Fibroblast of upper back skin (primary cell): ENCODE measurements around the gene TSPAN32.

Experiments
- DNase-seq: peaks from one replicate; pipeline ENCODE4 v3.0.0-alpha.2; 2013

The TSPAN32 gene

GRCh38 chr11:2304506-2305139 lies 2.8 kb downstream of the TSPAN32 start:
- DNase-seq = no peak

GRCh38 chr11:2305140-2305778 lies 3.4 kb downstream of the TSPAN32 start:
- DNase-seq = peak; percentile 68

DNA sequence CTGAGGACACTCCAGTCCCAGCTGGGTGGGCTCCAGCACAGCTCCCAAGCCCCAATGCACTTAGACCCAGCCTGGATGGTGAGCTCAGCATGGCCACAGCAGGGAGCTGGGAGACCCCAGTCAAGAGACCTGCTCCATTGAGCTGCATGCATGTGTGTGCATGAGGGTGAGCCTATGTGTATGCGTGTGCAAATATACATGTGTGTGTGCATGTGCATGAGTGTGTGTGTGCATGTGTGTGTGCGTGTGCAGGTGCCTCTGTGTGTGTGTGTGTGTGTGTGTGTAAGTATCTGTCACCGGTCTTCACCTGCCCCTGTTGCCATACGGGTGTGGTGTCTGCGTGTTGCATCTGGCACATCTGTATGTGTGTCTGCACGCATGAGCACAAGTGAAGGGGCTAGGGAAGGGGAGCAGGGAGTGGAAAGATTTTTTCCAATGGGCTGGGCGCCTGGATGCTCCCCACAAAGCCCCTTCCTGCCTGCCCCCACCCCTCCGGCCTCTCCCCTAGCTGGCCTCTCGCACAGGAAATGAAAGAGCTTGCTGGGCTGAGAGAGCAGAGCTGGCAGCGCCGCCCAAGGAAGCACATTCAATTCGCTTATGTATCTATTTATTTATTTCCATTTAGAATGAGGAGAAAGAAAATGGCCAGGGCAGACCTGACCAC lies 4.1 kb downstream of the TSPAN32 start:
- DNase-seq = peak; percentile 68

DNA sequence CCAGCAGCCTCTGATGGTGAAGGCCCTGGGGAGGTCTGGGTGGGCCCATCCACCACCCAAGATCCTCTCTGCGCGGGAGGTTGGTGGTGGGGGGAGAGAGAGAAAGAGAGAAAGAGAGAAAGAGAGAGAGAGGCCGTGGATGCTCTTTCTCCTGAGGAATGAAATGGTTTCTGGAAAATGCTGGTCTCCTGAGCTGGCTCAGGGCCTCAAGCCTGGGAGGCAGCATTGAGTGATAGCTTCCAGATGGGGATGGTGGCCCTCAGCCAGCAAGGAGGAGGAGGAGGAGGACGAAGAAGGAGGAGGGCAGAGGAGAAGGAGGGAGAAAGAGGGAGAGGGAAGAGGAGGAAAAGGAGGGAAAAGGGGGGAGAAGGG lies 4.6 kb downstream of the TSPAN32 start:
- DNase-seq = peak; percentile 96

- DNase-seq = no peak
Observed at GRCh38 chr11:2306877-2307500, 5.2 kb downstream of the TSPAN32 start.

GRCh38 chr11:2307501-2308331 lies 5.9 kb downstream of the TSPAN32 start:
- DNase-seq = no peak

DNA sequence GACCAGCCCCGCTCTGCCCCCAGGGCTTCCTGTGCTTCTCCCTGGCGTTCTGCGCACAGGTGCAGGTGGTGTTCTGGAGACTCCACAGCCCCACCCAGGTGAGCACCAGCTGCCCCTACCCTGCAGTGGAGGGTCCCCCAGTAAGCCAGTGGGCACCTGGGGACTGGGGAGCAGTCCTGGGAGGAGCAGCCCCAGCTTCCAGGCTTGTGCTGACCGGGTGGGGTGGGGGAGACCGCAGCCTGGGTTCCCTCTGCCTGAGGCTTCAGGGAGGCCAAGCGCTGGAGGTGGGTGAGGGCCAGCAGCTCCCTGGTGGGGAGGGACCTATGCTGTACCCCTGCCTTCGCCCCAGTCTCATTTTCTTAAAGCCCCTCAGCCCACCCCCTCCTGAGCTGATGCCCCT lies 6.9 kb downstream of the TSPAN32 start:
- DNase-seq = no peak

DNA sequence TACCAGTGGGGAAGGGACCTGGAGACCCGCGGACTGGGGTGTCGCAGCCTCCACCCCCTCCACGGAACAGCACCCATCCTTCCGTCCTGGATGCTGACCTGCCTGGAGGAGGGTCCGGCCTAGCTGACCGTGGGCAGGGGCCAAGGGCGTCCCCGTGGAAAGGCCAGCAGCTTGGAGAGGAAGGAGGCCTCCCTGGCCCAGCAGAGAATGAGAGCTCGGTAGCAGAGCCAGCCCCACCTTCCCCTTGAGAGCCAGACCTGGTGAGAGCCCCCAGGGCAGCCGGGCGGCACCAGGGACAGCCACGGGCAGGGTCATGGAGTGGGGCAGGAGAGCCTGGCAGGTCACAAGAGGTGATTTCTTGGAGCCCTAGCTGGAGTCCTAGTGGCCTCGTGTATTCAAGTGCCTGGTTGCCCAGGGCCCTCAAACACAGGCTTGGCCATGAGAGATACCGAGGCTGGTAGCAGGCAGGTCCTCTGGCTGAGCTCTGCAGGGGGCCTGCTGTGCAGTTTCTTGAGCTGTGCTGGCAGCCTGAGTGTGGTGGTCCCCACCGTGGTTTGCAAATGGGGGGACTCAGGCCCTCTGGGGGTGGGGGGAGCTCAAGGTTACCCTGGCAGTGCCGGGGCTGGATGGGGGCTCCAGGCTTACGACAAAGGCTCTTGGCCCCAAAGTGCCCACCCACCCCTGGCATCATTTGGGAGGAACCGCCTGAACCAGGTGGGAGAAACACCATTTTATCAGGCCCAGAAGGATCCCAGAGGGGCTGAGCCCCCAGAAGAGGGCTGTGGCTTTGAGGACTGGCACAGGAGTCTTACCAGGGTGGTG lies 7.6 kb downstream of the TSPAN32 start:
- no peak for DNase-seq

- no peak for DNase-seq
Observed at GRCh38 chr11:2310073-2310785, 8.4 kb downstream of the TSPAN32 start.

DNA sequence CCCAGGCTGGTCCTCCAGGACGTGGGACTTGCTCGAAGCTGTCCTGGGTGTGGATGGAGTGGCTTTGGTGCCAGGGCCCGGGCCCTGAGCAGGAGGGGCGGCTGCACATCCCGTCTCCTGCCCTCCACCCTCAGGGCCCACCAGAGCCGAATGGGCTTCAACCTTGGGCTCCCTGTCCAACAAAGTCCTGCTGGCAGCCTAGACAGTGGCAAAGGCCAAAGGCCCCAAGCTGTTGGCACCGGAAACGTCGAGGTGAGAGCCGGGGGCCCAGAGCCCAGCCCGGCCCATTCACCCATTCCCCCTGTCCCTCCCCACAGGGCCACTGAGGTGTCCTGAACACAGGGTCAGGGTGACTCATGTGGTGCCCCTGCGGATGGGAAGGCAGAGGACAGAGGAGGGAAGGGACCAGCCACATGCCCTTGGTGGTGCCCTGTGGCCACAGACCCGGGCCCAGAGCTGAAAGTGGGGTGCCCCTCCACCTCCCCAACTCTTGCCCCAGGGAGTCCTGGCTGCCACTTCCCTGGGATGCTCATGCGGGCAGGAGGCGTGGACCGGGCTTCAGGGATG lies 9.1 kb downstream of the TSPAN32 start:
- no peak for DNase-seq

GRCh38 chr11:2311353-2312133 lies 9.7 kb downstream of the TSPAN32 start:
- DNase-seq = no peak

DNA sequence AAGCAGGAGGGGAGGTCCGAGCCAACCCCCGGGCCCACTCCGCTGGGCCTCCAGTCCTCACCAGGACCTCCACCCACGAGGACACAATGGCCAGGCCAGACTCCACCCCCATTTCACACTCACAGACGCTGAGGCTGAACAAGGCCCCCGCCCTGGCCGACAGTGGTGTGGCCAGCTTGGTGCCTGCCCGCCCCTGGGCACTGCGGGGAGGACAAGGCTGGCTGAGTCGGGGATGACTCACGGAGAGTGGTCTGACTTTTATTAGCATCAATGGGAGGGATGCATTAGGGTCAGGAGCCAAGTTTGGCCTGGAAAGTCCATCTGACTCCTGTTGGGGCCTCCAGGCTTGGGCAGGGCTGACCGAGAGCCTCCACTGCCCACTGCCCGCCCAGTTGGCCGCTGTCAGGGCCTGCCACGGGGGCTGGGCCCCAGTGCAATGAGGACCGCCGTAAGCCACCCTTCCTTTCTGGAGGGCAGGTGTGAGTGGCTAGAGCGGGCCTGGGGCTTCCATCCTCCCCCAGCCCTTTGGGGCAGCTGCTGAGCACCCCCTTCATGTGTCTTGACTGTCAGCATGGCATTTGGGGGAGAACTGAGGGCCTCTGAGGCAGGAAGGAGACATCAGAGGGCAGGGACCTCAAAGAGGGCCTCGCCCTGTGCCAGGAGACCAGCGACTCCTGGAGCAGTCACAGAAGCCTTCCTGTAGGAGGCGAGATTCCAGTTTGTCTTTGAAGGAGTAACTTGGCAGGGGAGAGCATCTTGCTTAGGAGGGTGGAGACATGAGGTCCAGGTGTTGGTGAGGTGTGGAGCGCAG lies 10.6 kb downstream of the TSPAN32 start:
- peak; percentile 32 for DNase-seq

- no peak for DNase-seq
Observed at GRCh38 chr11:2313051-2313951, 11.5 kb downstream of the TSPAN32 start.

GRCh38 chr11:2314136-2314524 lies 12.3 kb downstream of the TSPAN32 start:
- DNase-seq = no peak

DNA sequence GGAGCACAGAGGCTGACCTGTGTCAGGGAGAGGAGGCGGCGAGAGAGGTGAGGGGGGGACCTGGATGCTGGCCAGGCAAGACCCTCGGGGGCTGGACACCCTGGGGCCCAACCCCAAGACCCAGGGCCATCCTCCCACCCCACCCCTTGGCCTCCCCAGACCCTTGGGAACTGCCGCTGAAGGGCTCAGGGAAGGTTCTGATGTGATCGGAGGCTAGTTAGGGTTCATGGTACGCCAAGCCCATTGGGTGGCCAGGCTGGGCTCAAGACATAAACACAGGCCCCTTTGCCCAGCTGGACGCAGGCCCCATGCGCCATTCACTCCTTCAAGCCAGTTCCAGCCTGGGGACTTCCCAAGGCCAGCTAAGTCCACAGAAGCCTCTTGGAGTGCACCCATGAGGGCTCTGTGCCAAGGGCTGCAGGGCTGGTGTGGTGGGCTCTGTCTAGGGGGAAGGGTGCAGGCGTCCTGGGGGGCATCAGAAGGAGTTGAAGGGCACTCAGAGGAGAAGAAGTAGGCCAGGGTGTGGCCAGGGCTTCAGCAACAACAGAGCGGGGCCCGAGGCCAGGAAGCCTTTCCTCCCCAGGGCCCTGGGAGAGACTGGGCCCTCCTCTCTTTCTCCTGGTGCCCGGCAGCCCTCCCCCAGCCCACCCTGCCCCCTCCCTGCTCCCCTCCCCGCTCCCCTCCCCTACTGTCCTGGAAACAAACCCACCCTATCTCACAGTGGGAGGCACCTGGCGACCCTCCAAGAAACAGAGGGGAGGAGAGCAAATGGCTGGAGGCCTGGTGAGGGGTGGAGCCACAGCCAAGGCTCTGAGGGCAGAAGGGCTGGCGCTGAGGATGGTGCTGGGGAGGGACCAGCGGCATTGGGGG lies 12.9 kb downstream of the TSPAN32 start:
- peak; percentile 91 for DNase-seq

- no peak for DNase-seq
Observed at GRCh38 chr11:2315395-2316168, 13.8 kb downstream of the TSPAN32 start.
